HepG2 (cell line): ENCODE results near the gene FGFR3. TPM values are rescaled to one million over a fixed set of nuclear protein-coding genes. Genes with fewer than 3 reads are reported as not detected.

Experiments
- FIP1L1 ChIP-seq: fragments of 200-400 bp; formaldehyde crosslinking; IDR thresholded peaks from 2 replicates; pipeline ENCODE4 v1.6.1; 2018; ENCODE audit warnings: low read depth, mild to moderate bottlenecking, low read length, moderate library complexity, borderline replicate concordance; ENCODE audit not compliant: insufficient read depth
- JARID2 ChIP-seq: sonication (generic); formaldehyde crosslinking; IDR thresholded peaks from 2 replicates; pipeline ENCODE4 v1.8.1; 2023; ENCODE audit warnings: missing genetic modification reagents, inconsistent platforms; ENCODE audit not compliant: insufficient replicate concordance
- MED13 ChIP-seq: sonication (generic); formaldehyde crosslinking; IDR thresholded peaks from 2 replicates; pipeline ENCODE4 v1.5.0; 2020; ENCODE audit warnings: missing genetic modification reagents
- NPAS2 ChIP-seq: sonication (generic); formaldehyde crosslinking; IDR thresholded peaks from 2 replicates; pipeline ENCODE4 v1.8.0; 2022; ENCODE audit warnings: mild to moderate bottlenecking, missing genetic modification reagents, borderline replicate concordance
- NR0B2 ChIP-seq: sonication (generic); formaldehyde crosslinking; IDR thresholded peaks from 2 replicates; pipeline ENCODE4 v1.4.0; 2020; ENCODE audit warnings: mild to moderate bottlenecking, missing genetic modification reagents
- ONECUT2 ChIP-seq: sonication (generic); formaldehyde crosslinking; IDR thresholded peaks from 2 replicates; pipeline ENCODE4 v1.4.0; 2020; ENCODE audit warnings: missing genetic modification reagents
- RAD21 ChIP-seq: fragments of 450-650 bp; formaldehyde crosslinking; IDR thresholded peaks from 2 replicates; pipeline ENCODE4 v1.5.0; 2020; ENCODE audit warnings: mild to moderate bottlenecking
- RBM22 ChIP-seq: fragments of 200-400 bp; formaldehyde crosslinking; optimal IDR thresholded peaks from 2 replicates; pipeline ENCODE3; 2017; ENCODE audit warnings: mild to moderate bottlenecking, low read length, moderate library complexity
- SKIL ChIP-seq: sonication (generic); formaldehyde crosslinking; IDR thresholded peaks from 2 replicates; pipeline ENCODE4 v1.8.0; 2022; ENCODE audit warnings: missing genetic modification reagents, mild to moderate bottlenecking, moderate library complexity, borderline replicate concordance
- TFDP2 ChIP-seq: sonication (generic); formaldehyde crosslinking; IDR thresholded peaks from 2 replicates; pipeline ENCODE4 v1.4.0; 2020; ENCODE audit warnings: missing genetic modification reagents
- TRAFD1 ChIP-seq: sonication (generic); formaldehyde crosslinking; IDR thresholded peaks from 2 replicates; pipeline ENCODE4 v1.5.1; 2020; ENCODE audit warnings: missing genetic modification reagents, mild to moderate bottlenecking, borderline replicate concordance
- ZNF660 ChIP-seq: sonication (generic); formaldehyde crosslinking; IDR thresholded peaks from 2 replicates; pipeline ENCODE4 v1.5.1; 2020; ENCODE audit warnings: mild to moderate bottlenecking, low read depth, missing genetic modification reagents, borderline replicate concordance
- ZNF678 ChIP-seq: sonication (generic); formaldehyde crosslinking; IDR thresholded peaks from 2 replicates; pipeline ENCODE4 v1.4.0; 2020; ENCODE audit warnings: mild to moderate bottlenecking, missing genetic modification reagents
- ZSCAN25 ChIP-seq: sonication (generic); formaldehyde crosslinking; IDR thresholded peaks from 2 replicates; pipeline ENCODE4 v1.8.0; 2022; ENCODE audit warnings: mild to moderate bottlenecking, missing genetic modification reagents
- ZXDC ChIP-seq: sonication (generic); formaldehyde crosslinking; IDR thresholded peaks from 2 replicates; pipeline ENCODE4 v1.5.0; 2020; ENCODE audit warnings: mild to moderate bottlenecking, missing genetic modification reagents
- polyA plus RNA-seq, 8 experiments: library from polyadenylated mRNA; depleted of rRNA in 3 of 8; stranded (reverse) in 7 of 8; unstranded in 1 of 8; fragments of >200 nt; fragmentation: Illumina TruSeq in 4 of 8; extraction: Trizol in 4 of 8; gene quantifications; 2 replicates each; pipeline versions ENCODE4 v1.2.1 to v1.2.3, GENCODE V29; 2011 to 2016; ENCODE audit warnings: low read depth in 4 of 8, missing spikeins in 1 of 8, mixed read lengths in 1 of 8; ENCODE audit not compliant: insufficient read depth in 1 of 8
- total RNA-seq, 5 experiments: library from RNA; depleted of rRNA; stranded (reverse); fragments of >200 nt; fragmentation: Illumina TruSeq; extraction: Trizol; gene quantifications; 2 replicates each; pipeline ENCODE4 v1.2.3, GENCODE V29; 2016; ENCODE audit warnings: low read depth in 1 of 5

Gene FGFR3
- total and polyA plus RNA-seq, 2 of the 13 experiments (the other 11 are each of a cell fraction or from before 2014, with no cell fraction given) = 103 to 109 TPM

- TF ChIP-seq ZNF660 (no peak), TFDP2 (CRISPR knock-in tag) (peak; percentile 43; the same call in 1 of the 2 replicates), RBM22 (no peak), RAD21 (CRISPR knock-in tag) (no peak), ONECUT2 (no peak), ZNF678 (CRISPR knock-in tag) (0 out of 2 replicates have a peak, but pooled peaks have one; percentile 36), JARID2 (no peak), ZXDC (CRISPR knock-in tag) (peak; percentile 45; the same call in 1 of the 2 replicates), SKIL (no peak), MED13 (CRISPR knock-in tag) (0 out of 2 replicates have a peak, but pooled peaks have one; percentile 18), TRAFD1 (CRISPR knock-in tag) (no peak), FIP1L1 (no peak), NPAS2 (no peak), ZSCAN25 (CRISPR knock-in tag) (no peak), NR0B2 (CRISPR knock-in tag) (no peak)
These were observed 15.1 kb upstream of the FGFR3 start (continued) for GRCh38 chr4:1777822-1778641.
